Ovary (tissue), 9 donors: Measurements from ENCODE around the gene OR51A7. TPM values are rescaled to one million over a fixed set of nuclear protein-coding genes. Genes with fewer than 3 reads are reported as not detected.

Source experiments
- DNase-seq, 5 donors: peaks; one replicate each; pipeline ENCODE4 v3.0.0-alpha.2; 2019 to 2020
- H3K27ac ChIP-seq, 2 donors: fragments of 200-600 bp; one replicate each; pipeline versions ENCODE4 v1.5.1 to v1.8.0; 2019 to 2022
- H3K27me3 ChIP-seq: fragments of 200-600 bp; one replicate; pipeline ENCODE4 v1.8.0; 2022
- H3K36me3 ChIP-seq: fragments of 200-600 bp; sonication (generic); one replicate; pipeline ENCODE4 v1.5.1; 2019
- H3K4me1 ChIP-seq: one replicate; pipeline ENCODE4 v1.8.1; 2013; ENCODE audit warnings: mild to moderate bottlenecking, moderate library complexity; ENCODE audit not compliant: insufficient read depth
- H3K4me3 ChIP-seq: fragments of 200-600 bp; sonication (generic); one replicate; pipeline ENCODE4 v1.5.1; 2017
- H3K9me3 ChIP-seq, 2 donors: fragments of 200-600 bp in 1 of 2; sonication (generic) in 1 of 2; one replicate each; pipeline versions ENCODE4 v1.5.1 to v1.8.1; 2013 to 2019; ENCODE audit warnings: mild to moderate bottlenecking in 1 of 2, moderate library complexity in 1 of 2
- EP300 ChIP-seq: sonication (generic); formaldehyde crosslinking; IDR thresholded peaks from one replicate; pipeline ENCODE4 v1.6.1; 2017; ENCODE audit warnings: antibody characterized with exemption
- POLR2A ChIP-seq: fragments of 450-650 bp; IDR thresholded peaks from one replicate; pipeline ENCODE4 v1.6.1; 2017; ENCODE audit warnings: antibody characterized with exemption, mild to moderate bottlenecking, moderate library complexity
- WGBS, 3 donors: extraction: QIAGEN DNeasy Blood & Tissue Kit in 1 of 3; methylation state at CpG; one replicate each; pipeline versions ENCODE4 v1.1.5 to v1.1.7; 2013 to 2017; 5-methylcytosine and 5-hydroxymethylcytosine counted together
- intact Hi-C, 4 donors: fragments of 100-400 bp; cut with DNase I; formaldehyde crosslinking; loops; one replicate each; pipeline versions ENCODE4 v1.11.0 to v1.15.1; 2022 to 2023
- polyA plus RNA-seq, 2 donors: library from polyadenylated mRNA; stranded (reverse); fragments of 200-250 nt in 1 of 2; fragments of 350-450 nt in 1 of 2; fragmentation: Illumina TruSeq in 1 of 2; extraction: RNeasy Lipid Tissue Mini Kit (QIAGEN cat#74804) in 1 of 2; gene quantifications; one replicate each; pipeline ENCODE4 v1.2.3, GENCODE V29; 2013 to 2014
- total RNA-seq, 7 donors: library from RNA; depleted of rRNA in 2 of 7; stranded (reverse); fragments of >200 nt in 2 of 7; fragmentation: NEBNext Ultra II Directional in 3 of 7; extraction: Animal tissue kit (Norgen Biotek cat#: 25700) in 3 of 7; gene quantifications; one replicate each; pipeline versions ENCODE4 v1.1.0 to v1.2.4, GENCODE V29; 2016 to 2023
- TF ChIP-seq, protein P1 (sequence below), 3 donors: fragments of 450-650 bp in 2 of 3; fragments of 200-600 bp in 1 of 3; IDR thresholded peaks; one replicate each; pipeline versions ENCODE4 v1.5.1 to v1.8.0; 2016 to 2022; ENCODE audit warnings: antibody characterized with exemption in 3 of 3, mild to moderate bottlenecking in 1 of 3
- donor health status: DM: no; HTN: no; CAD: no; lungs with moderate emphysema.
- donor health status: DM: no; HTN: no; CAD: no.
- donor health status: Bipolar disorder and iron deficiency.
- donor health status: DM: yes; HTN: yes; CAD: no.
- donor health status: DM: no; HTN: no; CAD: no.
- donor health status: DM: yes; HTN: yes; CAD: no.

OR51A7 gene
- total and polyA plus RNA-seq, 9 donors: not detected

DNA sequence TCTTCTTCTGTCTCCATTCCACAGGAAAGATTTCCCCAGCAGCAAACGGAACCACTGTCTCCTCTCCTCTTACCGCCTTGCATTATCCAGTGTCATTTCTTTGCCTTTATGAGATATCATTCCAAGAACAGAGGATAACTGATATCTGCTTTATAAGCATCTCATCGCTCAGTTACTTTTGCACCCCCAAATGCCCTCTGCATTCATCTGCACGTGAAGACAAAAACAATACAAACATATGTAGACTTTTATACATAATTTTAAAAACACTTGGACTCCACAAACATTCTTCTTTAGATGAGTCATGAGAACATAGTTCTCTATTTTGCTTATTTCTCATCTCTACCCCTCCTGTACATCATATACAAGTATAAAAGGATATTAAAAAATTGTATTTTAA, 22.4 kb upstream of the OR51A7 start:
- Histone ChIP-seq H3K4me3 (no peak overlapping the region), H3K27me3 (no peaks in the 10 kb centered on the region), H3K9me3 (no peaks in the 10 kb centered on the region), H3K36me3 (no peaks in the 10 kb centered on the region), H3K4me1 (no peaks in the 10 kb centered on the region), H3K27ac (no peak overlapping the region)
- TF ChIP-seq, protein P1, sequence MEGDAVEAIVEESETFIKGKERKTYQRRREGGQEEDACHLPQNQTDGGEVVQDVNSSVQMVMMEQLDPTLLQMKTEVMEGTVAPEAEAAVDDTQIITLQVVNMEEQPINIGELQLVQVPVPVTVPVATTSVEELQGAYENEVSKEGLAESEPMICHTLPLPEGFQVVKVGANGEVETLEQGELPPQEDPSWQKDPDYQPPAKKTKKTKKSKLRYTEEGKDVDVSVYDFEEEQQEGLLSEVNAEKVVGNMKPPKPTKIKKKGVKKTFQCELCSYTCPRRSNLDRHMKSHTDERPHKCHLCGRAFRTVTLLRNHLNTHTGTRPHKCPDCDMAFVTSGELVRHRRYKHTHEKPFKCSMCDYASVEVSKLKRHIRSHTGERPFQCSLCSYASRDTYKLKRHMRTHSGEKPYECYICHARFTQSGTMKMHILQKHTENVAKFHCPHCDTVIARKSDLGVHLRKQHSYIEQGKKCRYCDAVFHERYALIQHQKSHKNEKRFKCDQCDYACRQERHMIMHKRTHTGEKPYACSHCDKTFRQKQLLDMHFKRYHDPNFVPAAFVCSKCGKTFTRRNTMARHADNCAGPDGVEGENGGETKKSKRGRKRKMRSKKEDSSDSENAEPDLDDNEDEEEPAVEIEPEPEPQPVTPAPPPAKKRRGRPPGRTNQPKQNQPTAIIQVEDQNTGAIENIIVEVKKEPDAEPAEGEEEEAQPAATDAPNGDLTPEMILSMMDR (IDR thresholded peaks at IDR 0.05): no peak
- TF ChIP-seq EP300: no peak
- no peak for TF ChIP-seq POLR2A
- intact Hi-C loops: no loop called here
- 59 to 73% (median 69%) methylated on average over 4 of the region's 4 CpGs for WGBS, 3 donors
- DNase-seq: no peak

DNA sequence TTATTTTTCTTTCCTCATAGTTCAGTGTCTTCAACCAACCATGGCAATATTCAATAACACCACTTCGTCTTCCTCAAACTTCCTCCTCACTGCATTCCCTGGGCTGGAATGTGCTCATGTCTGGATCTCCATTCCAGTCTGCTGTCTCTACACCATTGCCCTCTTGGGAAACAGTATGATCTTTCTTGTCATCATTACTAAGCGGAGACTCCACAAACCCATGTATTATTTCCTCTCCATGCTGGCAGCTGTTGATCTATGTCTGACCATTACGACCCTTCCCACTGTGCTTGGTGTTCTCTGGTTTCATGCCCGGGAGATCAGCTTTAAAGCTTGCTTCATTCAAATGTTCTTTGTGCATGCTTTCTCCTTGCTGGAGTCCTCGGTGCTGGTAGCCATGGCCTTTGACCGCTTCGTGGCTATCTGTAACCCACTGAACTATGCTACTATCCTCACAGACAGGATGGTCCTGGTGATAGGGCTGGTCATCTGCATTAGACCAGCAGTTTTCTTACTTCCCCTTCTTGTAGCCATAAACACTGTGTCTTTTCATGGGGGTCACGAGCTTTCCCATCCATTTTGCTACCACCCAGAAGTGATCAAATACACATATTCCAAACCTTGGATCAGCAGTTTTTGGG, 21.6 kb upstream of the OR51A7 start, which contains the start of gene OR51T1:
OR51T1 (plus strand) TSS at position 41 of the 641 bp plus-strand sequence; CDS start at position 41, 0 bp downstream.
- DNase-seq: no peak
- H3K4me1 ChIP-seq: no peaks in the 10 kb centered on the region
- intact Hi-C loops: no loop called here
- H3K36me3 ChIP-seq: no peaks in the 10 kb centered on the region
- 65 to 67% (median 67%) methylated on average over 8 of the region's 8 CpGs for WGBS, 3 donors
- no peak for TF ChIP-seq POLR2A
- TF ChIP-seq, protein P1 (IDR thresholded peaks at IDR 0.05): no peak
- TF ChIP-seq EP300: no peak
- H3K27ac ChIP-seq: no peak within 1 kb of the TSS
- H3K27me3 ChIP-seq: no peaks in the 10 kb centered on the region
- H3K9me3 ChIP-seq: no peaks in the 10 kb centered on the region
- H3K4me3 ChIP-seq: no peak within 1 kb of the TSS

DNA sequence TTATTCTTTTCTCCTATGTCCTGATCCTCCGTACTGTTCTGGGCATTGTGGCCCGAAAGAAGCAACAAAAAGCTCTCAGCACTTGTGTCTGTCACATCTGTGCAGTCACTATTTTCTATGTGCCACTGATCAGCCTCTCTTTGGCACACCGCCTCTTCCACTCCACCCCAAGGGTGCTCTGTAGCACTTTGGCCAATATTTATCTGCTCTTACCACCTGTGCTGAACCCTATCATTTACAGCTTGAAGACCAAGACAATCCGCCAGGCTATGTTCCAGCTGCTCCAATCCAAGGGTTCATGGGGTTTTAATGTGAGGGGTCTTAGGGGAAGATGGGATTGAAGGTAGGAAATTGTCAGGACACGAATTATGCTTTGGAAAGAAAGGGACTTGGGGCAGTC, 21.0 kb upstream of the OR51A7 start:
- intact Hi-C loops: no loop called here
- 81 to 84% (median 83%) methylated on average over 5 of the region's 5 CpGs for WGBS, 3 donors
- Histone ChIP-seq H3K27ac (no peak overlapping the region), H3K36me3 (no peaks in the 10 kb centered on the region), H3K9me3 (no peaks in the 10 kb centered on the region), H3K4me1 (no peaks in the 10 kb centered on the region), H3K4me3 (no peak overlapping the region), H3K27me3 (no peaks in the 10 kb centered on the region)
- no peak for DNase-seq
- TF ChIP-seq, protein P1 (IDR thresholded peaks at IDR 0.05): no peak
- TF ChIP-seq POLR2A: no peak
- no peak for TF ChIP-seq EP300

DNA sequence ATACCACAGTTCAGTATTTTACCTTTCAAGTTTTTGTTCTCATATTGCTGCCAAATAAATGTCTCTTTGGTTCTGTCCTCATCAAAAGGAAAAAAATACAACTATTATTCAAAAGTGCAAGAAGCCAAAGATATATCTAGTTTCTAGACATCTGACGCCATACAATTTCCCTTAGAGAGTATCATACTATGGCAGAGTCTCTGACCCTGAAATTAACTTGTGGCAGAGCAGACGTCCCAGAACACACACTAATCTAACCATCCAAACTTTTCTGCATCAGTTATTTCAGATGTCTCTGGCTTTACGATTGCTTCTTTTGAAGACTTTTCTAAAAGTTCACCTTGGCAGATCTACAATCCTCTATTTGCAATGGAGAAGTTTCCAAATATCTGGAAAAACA, 19.2 kb upstream of the OR51A7 start:
- no peak overlapping the region for H3K4me3 ChIP-seq
- 55 to 65% (median 61%) methylated on average over 3 of the region's 3 CpGs for WGBS, 3 donors
- no peaks in the 10 kb centered on the region for H3K4me1 ChIP-seq
- no peak overlapping the region for H3K27ac ChIP-seq
- intact Hi-C loops: no loop called here
- TF ChIP-seq POLR2A (no peak), EP300 (no peak)
- TF ChIP-seq, protein P1 (IDR thresholded peaks at IDR 0.05): no peak
- H3K27me3 ChIP-seq: no peaks in the 10 kb centered on the region
- no peaks in the 10 kb centered on the region for H3K36me3 ChIP-seq
- DNase-seq: no peak
- no peaks in the 10 kb centered on the region for H3K9me3 ChIP-seq
